ENCODE measurements around the gene PRUNE2.

PRUNE2 gene

DNA sequence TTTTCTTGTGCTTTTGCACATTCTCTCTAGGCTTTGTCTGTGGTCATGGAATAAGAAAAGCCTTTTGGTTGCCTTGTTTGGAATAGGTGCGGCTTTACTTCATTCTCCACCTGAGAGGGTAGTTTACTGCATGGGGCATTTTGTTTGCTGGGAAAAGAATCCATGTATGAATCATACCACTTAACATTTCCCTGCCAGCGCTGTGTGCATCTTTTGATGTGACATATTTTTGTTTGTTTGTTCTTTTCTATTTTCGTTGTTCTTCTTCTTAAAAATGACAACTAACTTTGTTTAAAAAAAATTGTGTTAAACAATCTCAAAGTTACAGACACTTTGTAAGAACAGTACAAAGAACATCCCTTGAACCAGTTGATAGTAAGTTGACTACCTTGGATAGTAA is 333.8 kb downstream of the PRUNE2 start:
- DNase-seq (ENCODE audit: low read depth), result no peak

DNA sequence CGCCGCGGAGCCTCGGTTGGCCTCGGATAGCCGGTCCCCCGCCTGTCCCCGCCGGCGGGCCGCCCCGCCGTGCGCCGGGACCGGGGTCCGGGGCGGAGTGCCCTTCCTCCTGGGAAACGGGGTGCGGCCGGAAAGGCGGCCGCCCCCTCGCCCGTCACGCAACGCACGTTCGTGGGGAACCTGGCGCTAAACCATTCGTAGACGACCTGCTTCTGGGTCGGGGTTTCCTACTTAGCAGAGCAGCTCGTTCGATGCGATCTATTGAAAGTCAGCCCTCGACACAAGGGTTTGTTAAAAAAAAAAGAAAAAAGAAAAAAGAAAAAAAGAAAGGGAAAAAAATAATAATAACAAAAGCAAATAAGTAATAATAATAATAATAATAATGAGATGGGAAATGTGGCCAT is 334.2 kb downstream of the PRUNE2 start:
- DNase-seq (ENCODE audit: low read depth), result no peak

DNA sequence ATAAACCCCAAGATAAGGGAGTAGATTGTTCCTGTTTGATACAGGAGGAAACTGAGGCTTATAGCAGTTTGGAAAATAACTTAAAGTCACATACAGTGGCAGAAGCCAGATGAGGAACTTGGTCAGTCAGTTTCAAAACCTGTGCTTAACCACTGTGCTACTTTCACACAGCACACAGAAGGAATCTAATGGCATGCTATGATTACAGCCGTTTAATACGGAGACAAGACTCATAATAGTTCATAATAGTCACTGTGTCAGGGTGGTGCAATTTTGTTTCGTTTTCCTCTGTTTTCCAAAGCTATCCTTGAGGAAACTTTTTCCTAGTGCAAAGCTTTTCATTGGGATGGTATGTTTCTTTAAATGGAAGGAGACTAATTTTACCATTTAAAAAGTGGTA is 334.6 kb downstream of the PRUNE2 start:
- DNase-seq (ENCODE audit: low read depth), result no peak

DNA sequence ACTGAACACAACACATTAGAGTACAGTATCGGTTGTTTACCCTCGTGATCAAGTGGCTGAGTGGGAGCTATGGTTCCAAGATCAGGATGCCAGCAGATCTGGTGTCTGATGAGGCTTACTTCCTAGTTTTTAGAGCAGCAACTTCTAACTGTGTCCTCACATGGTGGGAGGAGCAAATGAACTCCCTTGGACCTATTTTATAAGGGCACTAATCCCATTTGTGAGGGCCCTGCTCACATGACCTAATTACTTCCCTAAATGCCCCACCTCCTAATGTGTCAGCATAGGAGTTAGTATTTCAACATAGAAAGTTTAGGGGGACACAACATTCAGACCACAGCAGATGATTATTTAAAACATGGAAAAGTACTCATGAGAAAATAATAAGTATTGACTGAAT is 335.1 kb downstream of the PRUNE2 start:
- DNase-seq (ENCODE audit: low read depth), result no peak

DNA sequence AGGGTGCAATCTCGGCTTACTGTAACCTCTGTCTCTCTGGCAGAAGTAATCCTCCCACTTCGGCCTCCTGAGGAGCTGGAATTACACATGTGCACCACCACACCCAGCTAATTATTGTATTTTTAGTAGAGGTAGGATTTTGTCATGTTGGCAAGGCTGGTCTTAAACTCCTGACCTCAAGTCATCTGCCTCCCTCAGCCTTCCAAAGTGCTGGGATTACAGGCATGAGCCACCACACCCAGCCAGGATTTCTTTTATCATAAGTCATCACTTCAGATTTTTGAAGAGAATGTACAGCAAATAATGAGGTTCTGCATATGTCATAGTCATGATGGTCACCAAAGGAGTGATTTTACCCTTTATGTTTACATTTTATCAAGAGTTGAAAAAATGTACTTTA is 338.8 kb downstream of the PRUNE2 start:
- DNase-seq (ENCODE audit: low read depth), result no peak

DNA sequence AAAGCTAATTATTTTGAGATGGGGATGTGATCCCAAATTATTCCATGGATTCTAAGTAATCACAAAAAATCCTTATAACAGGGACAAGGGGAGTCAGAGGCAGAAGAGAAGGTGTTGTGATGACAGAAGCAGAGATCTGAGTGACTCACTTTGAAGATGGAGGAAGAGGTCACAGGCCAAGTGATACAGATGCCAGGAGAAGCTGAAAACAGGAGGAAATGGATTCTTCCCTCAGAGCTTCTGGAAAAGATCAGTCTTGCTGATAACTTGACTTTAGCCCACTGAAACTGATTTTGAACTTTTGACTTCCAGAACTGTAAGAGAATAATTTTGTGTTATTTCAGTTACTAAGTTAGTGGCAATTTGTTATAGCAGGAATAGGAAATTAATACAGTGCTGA is 341.6 kb downstream of the PRUNE2 start:
- no peak for DNase-seq (ENCODE audit: low read depth)

DNA sequence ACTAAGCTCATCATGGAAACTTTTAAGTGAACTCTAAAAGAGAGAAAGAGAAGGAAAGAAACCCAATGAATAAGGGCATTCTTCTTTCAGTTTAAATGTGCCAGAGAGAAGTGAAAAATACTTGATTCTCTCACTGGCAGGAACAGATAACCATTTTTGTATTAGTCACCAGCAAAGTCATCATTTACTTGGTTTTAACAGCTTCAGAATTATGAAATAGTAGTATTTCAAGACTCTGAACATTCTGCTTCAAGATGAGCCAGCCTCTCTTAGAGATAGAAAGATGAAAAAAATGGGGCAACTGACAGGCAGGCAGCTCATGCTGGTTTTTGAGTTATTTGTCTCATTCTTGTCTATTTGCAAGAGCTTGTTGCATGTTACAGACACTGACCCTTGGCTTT is 343.4 kb downstream of the PRUNE2 start:
- no peak for DNase-seq (ENCODE audit: low read depth)

DNA sequence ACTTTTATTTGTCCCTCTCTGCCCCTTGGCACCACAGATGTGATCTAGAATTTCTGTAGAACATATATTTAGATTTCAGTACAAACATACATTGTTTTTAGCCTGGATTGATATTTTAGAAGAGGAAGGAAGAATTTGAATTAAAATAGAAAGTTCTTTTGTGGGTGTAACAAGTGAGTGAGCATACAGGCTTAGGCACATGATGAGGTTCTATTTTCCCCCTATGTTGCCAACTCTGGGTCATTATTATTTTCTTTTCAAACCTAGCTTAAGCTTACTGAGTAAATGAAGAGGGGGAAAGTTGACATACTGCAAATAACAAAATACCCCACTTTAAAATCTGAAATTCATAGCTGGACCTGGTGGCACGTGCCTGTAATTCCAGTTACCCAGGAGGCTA is 344.0 kb downstream of the PRUNE2 start:
- no peak for DNase-seq (ENCODE audit: low read depth)
